Adipose tissue (tissue), 3 donors: ENCODE measurements around the gene PTTG1. TPM values are rescaled to one million over a fixed set of nuclear protein-coding genes. Genes with fewer than 3 reads are reported as not detected.

Experiments used
- H3K27ac ChIP-seq: one replicate; pipeline ENCODE4 v1.5.1; 2013; ENCODE audit warnings: low read depth, low read length
- WGBS, 3 donors: extraction: QIAGEN DNeasy Blood & Tissue Kit; methylation state at CpG; one replicate each; pipeline ENCODE4 v1.1.7; 2013; 5-methylcytosine and 5-hydroxymethylcytosine counted together
- polyA plus RNA-seq, 3 donors: library from polyadenylated mRNA; stranded (reverse); fragments of 200-250 nt; gene quantifications; one replicate each; pipeline ENCODE4 v1.2.3, GENCODE V29; 2013
- donor health status: healthy with polysubstance abuse.
- donor health status: Bipolar disorder and iron deficiency.
- donor health status: healthy.

PTTG1 gene
- polyA plus RNA-seq, 3 donors = 1.6 to 10.7 (median 3.0) TPM

GRCh38 chr5:160466889-160467554, 45.4 kb downstream of the PTTG1 start:
- 21 to 35% (median 24%) methylated on average over 9 of the region's 9 CpGs for WGBS, 3 donors
- no peak overlapping the region for H3K27ac ChIP-seq

DNA sequence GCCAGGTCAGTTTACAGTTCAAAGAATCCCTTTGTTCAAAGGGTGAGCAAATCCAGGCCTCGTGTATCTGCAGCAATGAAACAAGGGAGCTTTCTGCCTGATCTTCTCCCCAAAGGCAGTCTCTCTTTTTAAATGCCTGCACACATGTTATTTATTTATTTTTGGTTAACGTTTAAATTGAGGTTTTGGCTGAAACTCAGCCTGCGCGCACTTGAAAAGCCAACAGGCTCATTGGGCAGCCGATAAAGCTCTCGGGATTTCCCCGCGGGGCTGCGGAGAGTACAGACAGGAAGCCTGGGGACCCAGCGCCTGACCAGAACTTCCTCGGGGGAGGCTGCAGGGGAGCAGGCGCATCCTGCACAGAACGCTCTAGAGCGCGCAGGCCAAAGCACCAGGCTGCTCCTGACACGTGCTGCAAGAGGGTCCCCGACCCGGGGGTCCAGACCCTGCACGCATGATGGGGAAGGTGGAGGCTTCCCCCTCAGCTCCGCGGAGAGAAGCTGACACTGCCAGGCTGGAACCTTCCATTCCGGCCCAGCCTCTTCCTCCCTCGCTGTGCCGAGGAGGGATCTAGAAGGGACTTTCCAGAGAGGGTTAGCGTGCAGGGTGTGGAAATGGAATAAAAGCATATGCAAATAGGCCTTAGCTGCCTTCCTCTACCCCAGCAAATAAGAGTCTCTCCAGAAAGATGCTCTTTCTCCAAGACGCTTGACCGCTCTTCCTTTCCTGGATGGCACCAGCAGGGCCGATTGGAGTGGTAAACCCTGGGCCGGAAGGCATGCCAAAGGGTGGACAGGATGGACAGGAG, 46.1 kb downstream of the PTTG1 start:
- WGBS, 3 donors = 13 to 16% (median 15%) methylated on average over 29 of the region's 29 CpGs
- H3K27ac ChIP-seq = no peak overlapping the region

- no peak overlapping the region for H3K27ac ChIP-seq
- WGBS, 3 donors = 23 to 75% (median 29%) methylated on average over 3 of the region's 3 CpGs
Observed at GRCh38 chr5:160468363-160468975, 46.8 kb downstream of the PTTG1 start.

- WGBS, 3 donors = 60 to 92% (median 65%) methylated on average over 20 of the region's 20 CpGs
Observed at GRCh38 chr5:160469156-160470144, 47.8 kb downstream of the PTTG1 start.

GRCh38 chr5:160470437-160471361, 49.0 kb downstream of the PTTG1 start:
- 10 to 35% (median 22%) methylated on average over 7 of the region's 7 CpGs for WGBS, 3 donors
- H3K27ac ChIP-seq = no peak overlapping the region

More at GRCh38 chr5:160469156-160470144, 47.8 kb downstream of the PTTG1 start:
- H3K27ac ChIP-seq = no peak overlapping the region

- no peak overlapping the region for H3K27ac ChIP-seq
- WGBS, 3 donors = 78 to 93% (median 81%) methylated on average over 2 of the region's 2 CpGs
Observed at GRCh38 chr5:160471761-160472160, 50.1 kb downstream of the PTTG1 start.

GRCh38 chr5:160472482-160472881, 50.8 kb downstream of the PTTG1 start:
- H3K27ac ChIP-seq = no peak overlapping the region
- 91 to 95% (median 93%) methylated on average over 4 of the region's 4 CpGs for WGBS, 3 donors

GRCh38 chr5:160473681-160474080, 52.0 kb downstream of the PTTG1 start:
- 84 to 94% (median 92%) methylated on average over 6 of the region's 6 CpGs for WGBS, 3 donors
- no peak overlapping the region for H3K27ac ChIP-seq

- WGBS, 3 donors = 91 to 97% (median 95%) methylated on average over 1 of the region's 1 CpG
- no peak overlapping the region for H3K27ac ChIP-seq
Observed at GRCh38 chr5:160474084-160474483, 52.4 kb downstream of the PTTG1 start.

DNA sequence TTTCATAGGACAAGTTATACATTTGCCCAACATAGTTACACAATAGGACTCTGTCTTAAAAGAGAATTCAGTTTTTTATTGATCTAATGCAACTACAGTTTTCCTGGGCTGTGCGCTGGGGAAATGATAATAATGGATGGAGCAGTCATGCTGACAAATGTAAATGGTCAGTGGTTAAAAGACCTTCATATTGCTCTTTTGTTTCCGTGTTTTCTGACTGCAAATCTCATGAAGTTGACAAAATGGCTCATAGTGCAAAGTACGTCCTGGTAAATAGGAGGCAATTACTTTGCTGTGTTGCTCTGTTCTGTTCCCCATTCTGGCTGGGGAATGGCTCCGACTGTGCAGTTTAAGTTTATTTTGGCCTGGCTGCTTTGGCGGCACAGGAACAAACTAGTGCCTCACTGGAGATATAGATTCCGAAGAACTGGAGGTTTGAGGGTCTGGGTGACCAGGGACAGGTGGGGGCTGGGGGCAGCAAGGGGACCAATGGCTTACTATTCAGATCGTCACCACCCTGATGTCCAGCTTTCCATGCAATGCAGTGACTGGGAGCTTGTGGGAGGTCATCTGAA, 54.3 kb downstream of the PTTG1 start:
- 66 to 83% (median 79%) methylated on average over 7 of the region's 7 CpGs for WGBS, 3 donors
- H3K27ac ChIP-seq = no peak overlapping the region

GRCh38 chr5:160477266-160477970, 55.8 kb downstream of the PTTG1 start:
- 77 to 87% (median 85%) methylated on average over 6 of the region's 6 CpGs for WGBS, 3 donors
- no peak overlapping the region for H3K27ac ChIP-seq

DNA sequence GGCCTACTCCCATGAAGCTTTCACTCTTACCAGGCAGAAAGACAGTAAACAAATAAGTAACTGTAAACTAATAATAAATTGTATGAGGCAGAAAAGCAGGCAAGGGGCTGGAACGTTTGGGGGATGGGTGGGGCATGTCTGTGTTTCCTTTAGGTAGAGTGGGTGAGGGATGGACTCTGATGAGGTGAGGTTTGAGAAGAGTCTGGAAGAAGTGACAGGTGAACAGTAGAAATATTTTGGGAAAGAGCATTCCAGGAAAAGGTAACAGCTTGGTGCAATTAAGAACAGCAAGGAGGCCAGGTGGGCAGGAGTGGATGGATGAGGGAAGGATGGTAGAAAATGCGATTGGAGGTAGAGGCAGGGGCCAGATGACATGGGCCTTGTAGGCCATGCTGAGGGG, 56.5 kb downstream of the PTTG1 start:
- WGBS, 3 donors = 74 to 80% (median 75%) methylated on average over 2 of the region's 2 CpGs
- H3K27ac ChIP-seq = no peak overlapping the region

Other genes starting within 250 kb of the PTTG1 start
- not detected for gene FABP6, start 192.3 kb upstream of the PTTG1 start, polyA plus RNA-seq
- 1 to 10 TPM in 1 of 3 donors, under 1 TPM in 2; 0.09 to 1.3 (median 0.89) TPM for gene CCNJL, start 109.3 kb upstream of the PTTG1 start, polyA plus RNA-seq
- gene C1QTNF2, start 51.2 kb upstream of the PTTG1 start, polyA plus RNA-seq = under 1 TPM; 0.14 to 0.67 (median 0.56) TPM
- gene FAM200C, start 21.8 kb upstream of the PTTG1 start, polyA plus RNA-seq = 1 to 10 TPM in 2 of 3 donors, under 1 TPM in 1; 0.74 to 2.0 (median 1.3) TPM
- gene SLU7, start 2.8 kb upstream of the PTTG1 start, polyA plus RNA-seq = 10 to 100 TPM; 12.4 to 35.0 (median 21.9) TPM